ENCODE data around the gene MPC1L.

- TF ChIP-seq POLR2AphosphoS5 (IDR thresholded peaks at IDR 0.05; ENCODE audit: low read depth, low read length): no peak
- TF ChIP-seq POLR2A (IDR thresholded peaks at IDR 0.05; ENCODE audit: low read depth, low read length): no peak
Measured at GRCh38 chrX:40653535-40653934, 30.3 kb downstream of the MPC1L start.

Measured in GM12892 (cell line).